WTC11 (cell line): ENCODE measurements around the gene COL4A2. TPM values are rescaled to one million over a fixed set of nuclear protein-coding genes. Genes with fewer than 3 reads are reported as not detected.

ENCODE experiments used
- ATAC-seq: fragments of 200-7000 bp; cut with Tn5 transposase; 2 replicates; pipeline ENCODE4 v1.10.0; 2021; ENCODE audit warnings: mild to moderate bottlenecking, moderate library complexity
- CTCF ChIA-PET: fragments of 300-600 bp; sonication (Branson Sonifier 250); formaldehyde crosslinking; loops from one replicate; lab custom pipeline; 2021; ENCODE audit warnings: antibody characterized with exemption; lab: Charles Lee
- POLR2A ChIA-PET: fragments of 350-600 bp; sonication (Branson Sonifier 250); formaldehyde crosslinking; loops from one replicate; lab custom pipeline; 2021; ENCODE audit warnings: antibody characterized with exemption; lab: Charles Lee
- DNase-seq: peaks from one replicate; pipeline ENCODE4 v3.0.0; 2021; ENCODE audit warnings: low spot score
- H3K27ac Mint-ChIP-seq: 2 replicates; pipeline ENCODE4 v1.8.0; 2021; ENCODE audit warnings: mixed read lengths
- H3K27me3 Mint-ChIP-seq: 2 replicates; pipeline ENCODE4 v1.8.0; 2021; ENCODE audit warnings: low read depth, mild to moderate bottlenecking, moderate library complexity, mixed read lengths
- H3K36me3 Mint-ChIP-seq: 2 replicates; pipeline ENCODE4 v1.8.0; 2021; ENCODE audit warnings: mixed read lengths
- H3K4me1 Mint-ChIP-seq: 2 replicates; pipeline ENCODE4 v1.8.0; 2022; ENCODE audit warnings: mixed read lengths
- H3K4me3 Mint-ChIP-seq: 2 replicates; pipeline ENCODE4 v1.8.0; 2021; ENCODE audit warnings: mild to moderate bottlenecking, moderate library complexity, mixed read lengths
- H3K9me3 Mint-ChIP-seq: 2 replicates; pipeline ENCODE4 v1.8.0; 2021; ENCODE audit warnings: mixed read lengths
- CDX4 ChIP-seq: fragments of 250-450 bp; sonication (Bioruptor Pico); IDR thresholded peaks from 2 replicates; pipeline ENCODE4 v1.9.0; 2021; ENCODE audit warnings: moderate library complexity, mild to moderate bottlenecking, inconsistent platforms, borderline replicate concordance
- ESRRA ChIP-seq: sonication (generic); formaldehyde crosslinking; IDR thresholded peaks from 2 replicates; pipeline ENCODE4 v1.8.1; 2022; ENCODE audit warnings: mild to moderate bottlenecking, missing genetic modification reagents, borderline replicate concordance
- FOXJ3 ChIP-seq: sonication (generic); formaldehyde crosslinking; IDR thresholded peaks from 2 replicates; pipeline ENCODE4 v1.9.0; 2021; ENCODE audit warnings: missing genetic modification reagents, mild to moderate bottlenecking, borderline replicate concordance
- GRHL2 ChIP-seq: fragments of 250-450 bp; sonication (Bioruptor Pico); IDR thresholded peaks from 2 replicates; pipeline ENCODE4 v1.8.0; 2022; ENCODE audit warnings: mild to moderate bottlenecking, moderate library complexity; ENCODE audit not compliant: insufficient replicate concordance, severe bottlenecking
- HMGA2 ChIP-seq: fragments of 250-450 bp; sonication (Bioruptor Pico); IDR thresholded peaks from 2 replicates; pipeline ENCODE4 v1.4.0; 2021; ENCODE audit warnings: mild to moderate bottlenecking, moderate library complexity
- IRF2 ChIP-seq: sonication (generic); formaldehyde crosslinking; IDR thresholded peaks from 2 replicates; pipeline ENCODE4 v1.8.0; 2022; ENCODE audit warnings: low read depth, missing genetic modification reagents, borderline replicate concordance
- JAZF1 ChIP-seq: fragments of 250-450 bp; sonication (Bioruptor Pico); IDR thresholded peaks from 2 replicates; pipeline ENCODE4 v1.9.0; 2021; ENCODE audit warnings: moderate library complexity, mild to moderate bottlenecking, inconsistent platforms
- KAT7 ChIP-seq: sonication (generic); formaldehyde crosslinking; IDR thresholded peaks from 2 replicates; pipeline ENCODE4 v1.8.1; 2023; ENCODE audit warnings: missing genetic modification reagents, mild to moderate bottlenecking, borderline replicate concordance
- NFE2L1 ChIP-seq: sonication (generic); formaldehyde crosslinking; IDR thresholded peaks from 2 replicates; pipeline ENCODE4 v1.8.1; 2023; ENCODE audit warnings: missing genetic modification reagents
- OVOL2 ChIP-seq: fragments of 250-450 bp; sonication (Bioruptor Pico); IDR thresholded peaks from 2 replicates; pipeline ENCODE4 v1.9.0; 2021; ENCODE audit warnings: mild to moderate bottlenecking, borderline replicate concordance
- RORB ChIP-seq: fragments of 250-450 bp; sonication (Bioruptor Pico); IDR thresholded peaks from 2 replicates; pipeline ENCODE4 v1.9.0; 2021; ENCODE audit warnings: mild to moderate bottlenecking
- SMAD4 ChIP-seq: sonication (generic); formaldehyde crosslinking; IDR thresholded peaks from 2 replicates; pipeline ENCODE4 v1.8.0; 2022; ENCODE audit warnings: mild to moderate bottlenecking, missing genetic modification reagents
- total RNA-seq: library from RNA; stranded (reverse); gene quantifications from 3 replicates; pipeline ENCODE4 v1.2.3, GENCODE V29; 2021
- TF ChIP-seq, protein P1 (sequence below): fragments of 250-450 bp; sonication (Bioruptor Pico); IDR thresholded peaks from 2 replicates; pipeline ENCODE4 v1.9.0; 2021; ENCODE audit warnings: mild to moderate bottlenecking
- TF ChIP-seq, protein P2 (sequence below): sonication (generic); formaldehyde crosslinking; IDR thresholded peaks from 2 replicates; pipeline ENCODE4 v1.8.1; 2022; ENCODE audit warnings: low read depth, mild to moderate bottlenecking, moderate library complexity, missing genetic modification reagents, borderline replicate concordance
- TF ChIP-seq, protein P3 (sequence below): sonication (generic); formaldehyde crosslinking; IDR thresholded peaks from 2 replicates; pipeline ENCODE4 v1.8.1; 2022; ENCODE audit warnings: mild to moderate bottlenecking, moderate library complexity, missing genetic modification reagents
- TF ChIP-seq, protein P4 (sequence below): sonication (generic); formaldehyde crosslinking; IDR thresholded peaks from 2 replicates; pipeline ENCODE4 v1.8.0; 2022; ENCODE audit warnings: mild to moderate bottlenecking, missing genetic modification reagents
- TF ChIP-seq, protein P5 (sequence below): sonication (generic); formaldehyde crosslinking; IDR thresholded peaks from 2 replicates; pipeline ENCODE4 v1.8.1; 2022; ENCODE audit warnings: mild to moderate bottlenecking, missing genetic modification reagents, moderate library complexity, borderline replicate concordance

The COL4A2 gene
- total RNA-seq, 1 experiment from 2014 or later = 109 TPM

DNA sequence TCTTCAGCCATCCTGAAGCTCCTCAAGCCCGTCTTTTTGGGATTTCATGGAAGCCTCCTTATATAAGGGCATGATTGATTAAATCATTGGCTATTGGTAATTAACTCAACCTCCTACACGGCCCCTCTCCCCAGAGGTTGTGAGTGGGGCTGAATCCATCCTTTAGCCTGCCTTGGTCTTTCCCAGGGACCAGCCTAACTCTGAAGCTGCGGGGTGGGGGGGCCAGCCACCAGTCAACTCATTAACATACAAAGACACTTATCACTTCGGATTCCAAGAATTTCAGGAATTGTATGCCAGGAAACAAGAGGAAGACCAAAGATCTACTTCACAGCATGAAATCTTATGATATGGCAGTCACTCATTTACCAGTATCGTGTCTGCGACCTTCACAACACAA lies 10.1 kb upstream of the COL4A2 start:
- Mint-ChIP-seq H3K4me3 (no peak overlapping the region), H3K36me3 (peaks cover 4% of the 10 kb centered on the region; the same call in 1 of the 2 replicates), H3K27me3 (no peaks in the 10 kb centered on the region), H3K9me3 (peaks cover 13% of the 10 kb centered on the region), H3K27ac (no peak overlapping the region), H3K4me1 (peaks cover 30% of the 10 kb centered on the region)
- TF ChIP-seq FOXJ3 (CRISPR knock-in tag) (no peak), SMAD4 (CRISPR knock-in tag) (no peak), JAZF1 (CRISPR knock-in tag) (no peak), ESRRA (CRISPR knock-in tag) (no peak)
- TF ChIP-seq, protein P1, sequence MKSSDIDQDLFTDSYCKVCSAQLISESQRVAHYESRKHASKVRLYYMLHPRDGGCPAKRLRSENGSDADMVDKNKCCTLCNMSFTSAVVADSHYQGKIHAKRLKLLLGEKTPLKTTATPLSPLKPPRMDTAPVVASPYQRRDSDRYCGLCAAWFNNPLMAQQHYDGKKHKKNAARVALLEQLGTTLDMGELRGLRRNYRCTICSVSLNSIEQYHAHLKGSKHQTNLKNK (CRISPR knock-in tag) = no peak
- POLR2A ChIA-PET = interaction anchor here (0.6 kb wide), 1 partner anchor 278 kb away, joined by 10 read pairs; no protein-coding TSS in a partner anchor
- ATAC-seq (no peak), DNase-seq (no peak)
- CTCF ChIA-PET = interaction anchor here (0.6 to 1.5 kb wide), 3 partner anchors 10 to 325 kb away, joined by 3 to 5 read pairs (median 4); partner anchors contain the start of genes COL4A1 and COL4A2

GRCh38 chr13:110297766-110298504 lies 9.1 kb upstream of the COL4A2 start:
- Mint-ChIP-seq H3K4me1 (peaks cover 34% of the 10 kb centered on the region), H3K9me3 (peaks cover 11% of the 10 kb centered on the region), H3K4me3 (no peak overlapping the region), H3K27ac (no peak overlapping the region), H3K27me3 (no peaks in the 10 kb centered on the region), H3K36me3 (peaks cover 4% of the 10 kb centered on the region; the same call in 1 of the 2 replicates)
- ChIA-PET CTCF (interaction anchor here (1.5 kb wide), 2 partner anchors 11 to 25 kb away, joined by 5 to 9 read pairs; no protein-coding TSS in a partner anchor), POLR2A (interaction anchor here (0.6 to 1.0 kb wide), 3 partner anchors 9 to 187 kb away, joined by 3 read pairs; partner anchors contain the start of gene COL4A1)
- no peak for DNase-seq
- no peak for TF ChIP-seq KAT7 (CRISPR knock-in tag)
- no peak for ATAC-seq

DNA sequence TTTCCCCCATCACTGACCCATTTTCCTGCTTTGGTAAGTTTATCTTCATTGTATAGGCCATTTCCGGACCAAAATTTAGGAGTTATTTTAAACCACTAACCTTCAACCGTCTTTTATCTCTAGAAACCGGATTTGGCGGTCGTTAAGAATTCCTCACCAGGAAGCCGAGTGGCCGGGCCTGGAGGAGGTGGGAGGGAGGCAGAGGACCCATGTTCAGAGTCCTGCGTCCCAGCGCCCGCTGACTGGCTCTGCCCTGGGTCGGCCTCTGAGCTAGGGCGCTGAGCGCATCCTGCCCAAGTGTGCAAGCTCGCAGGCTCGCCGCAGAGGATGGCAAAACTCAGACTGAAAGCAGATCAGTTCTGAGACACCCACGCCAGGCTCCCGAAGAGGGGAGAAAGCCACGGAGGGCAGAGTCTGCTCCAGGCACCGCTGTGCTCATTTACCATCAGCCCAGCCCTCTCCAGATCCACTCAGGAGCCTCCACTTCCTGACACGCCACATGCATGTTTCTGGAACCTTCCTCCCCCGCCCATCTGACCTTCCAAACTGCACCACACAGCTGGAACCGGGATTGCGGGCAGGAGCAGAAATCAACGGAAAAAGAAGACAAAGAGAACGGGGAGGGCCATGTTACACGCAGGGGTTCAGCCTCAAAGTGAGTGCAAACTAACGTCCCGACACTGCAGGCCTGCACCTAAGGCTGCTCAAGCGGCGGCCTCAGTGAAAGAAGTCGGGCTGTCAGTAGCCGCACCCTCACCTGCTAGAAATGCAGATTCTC lies 8.4 kb upstream of the COL4A2 start:
- DNase-seq (no peak), ATAC-seq (peak; percentile 83)
- H3K9me3 Mint-ChIP-seq = peaks cover 5% of the 10 kb centered on the region
- H3K36me3 Mint-ChIP-seq = peaks cover 4% of the 10 kb centered on the region; the same call in 1 of the 2 replicates
- H3K4me3 Mint-ChIP-seq = peak overlapping the region; percentile 42
- TF ChIP-seq, protein P2, sequence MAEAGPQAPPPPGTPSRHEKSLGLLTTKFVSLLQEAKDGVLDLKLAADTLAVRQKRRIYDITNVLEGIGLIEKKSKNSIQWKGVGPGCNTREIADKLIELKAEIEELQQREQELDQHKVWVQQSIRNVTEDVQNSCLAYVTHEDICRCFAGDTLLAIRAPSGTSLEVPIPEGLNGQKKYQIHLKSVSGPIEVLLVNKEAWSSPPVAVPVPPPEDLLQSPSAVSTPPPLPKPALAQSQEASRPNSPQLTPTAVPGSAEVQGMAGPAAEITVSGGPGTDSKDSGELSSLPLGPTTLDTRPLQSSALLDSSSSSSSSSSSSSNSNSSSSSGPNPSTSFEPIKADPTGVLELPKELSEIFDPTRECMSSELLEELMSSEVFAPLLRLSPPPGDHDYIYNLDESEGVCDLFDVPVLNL (CRISPR knock-in tag) = no peak
- no peak for TF ChIP-seq OVOL2 (CRISPR knock-in tag)
- TF ChIP-seq RORB (CRISPR knock-in tag) = no peak
- TF ChIP-seq, protein P3, sequence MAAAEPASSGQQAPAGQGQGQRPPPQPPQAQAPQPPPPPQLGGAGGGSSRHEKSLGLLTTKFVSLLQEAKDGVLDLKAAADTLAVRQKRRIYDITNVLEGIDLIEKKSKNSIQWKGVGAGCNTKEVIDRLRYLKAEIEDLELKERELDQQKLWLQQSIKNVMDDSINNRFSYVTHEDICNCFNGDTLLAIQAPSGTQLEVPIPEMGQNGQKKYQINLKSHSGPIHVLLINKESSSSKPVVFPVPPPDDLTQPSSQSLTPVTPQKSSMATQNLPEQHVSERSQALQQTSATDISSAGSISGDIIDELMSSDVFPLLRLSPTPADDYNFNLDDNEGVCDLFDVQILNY (CRISPR knock-in tag) = no peak
- no peak for TF ChIP-seq HMGA2 (CRISPR knock-in tag)
- TF ChIP-seq IRF2 = no peak
- TF ChIP-seq NFE2L1 (CRISPR knock-in tag) = no peak
- TF ChIP-seq, protein P4, sequence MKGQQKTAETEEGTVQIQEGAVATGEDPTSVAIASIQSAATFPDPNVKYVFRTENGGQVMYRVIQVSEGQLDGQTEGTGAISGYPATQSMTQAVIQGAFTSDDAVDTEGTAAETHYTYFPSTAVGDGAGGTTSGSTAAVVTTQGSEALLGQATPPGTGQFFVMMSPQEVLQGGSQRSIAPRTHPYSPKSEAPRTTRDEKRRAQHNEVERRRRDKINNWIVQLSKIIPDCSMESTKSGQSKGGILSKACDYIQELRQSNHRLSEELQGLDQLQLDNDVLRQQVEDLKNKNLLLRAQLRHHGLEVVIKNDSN (CRISPR knock-in tag) = no peak
- TF ChIP-seq, protein P5, sequence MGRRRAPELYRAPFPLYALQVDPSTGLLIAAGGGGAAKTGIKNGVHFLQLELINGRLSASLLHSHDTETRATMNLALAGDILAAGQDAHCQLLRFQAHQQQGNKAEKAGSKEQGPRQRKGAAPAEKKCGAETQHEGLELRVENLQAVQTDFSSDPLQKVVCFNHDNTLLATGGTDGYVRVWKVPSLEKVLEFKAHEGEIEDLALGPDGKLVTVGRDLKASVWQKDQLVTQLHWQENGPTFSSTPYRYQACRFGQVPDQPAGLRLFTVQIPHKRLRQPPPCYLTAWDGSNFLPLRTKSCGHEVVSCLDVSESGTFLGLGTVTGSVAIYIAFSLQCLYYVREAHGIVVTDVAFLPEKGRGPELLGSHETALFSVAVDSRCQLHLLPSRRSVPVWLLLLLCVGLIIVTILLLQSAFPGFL (CRISPR knock-in tag) = no peak
- no peak for TF ChIP-seq CDX4 (CRISPR knock-in tag)
- no peak for TF ChIP-seq GRHL2 (CRISPR knock-in tag)
- H3K27ac Mint-ChIP-seq = no peak overlapping the region
- CTCF ChIA-PET = interaction anchor here (0.7 to 1.5 kb wide), 6 partner anchors 10 to 51 kb away, joined by 3 to 9 read pairs (median 4); no protein-coding TSS in a partner anchor
- POLR2A ChIA-PET = interaction anchor here (0.6 to 1.0 kb wide), 3 partner anchors 8 to 186 kb away, joined by 3 read pairs; partner anchors contain the start of gene COL4A1
- H3K27me3 Mint-ChIP-seq = no peaks in the 10 kb centered on the region
- peaks cover 34% of the 10 kb centered on the region for H3K4me1 Mint-ChIP-seq
